Neutrophil (primary cell): Measurements from ENCODE around the gene MCTP1.
"Not testable (repeated sequence)": the region's sequence is repeated elsewhere in the genome, so short reads cannot be mapped to it uniquely, and the experiment has no call there.

Source experiments
- H3K27ac ChIP-seq: fragments of 200-600 bp; sonication (generic); 2 replicates; pipeline ENCODE4 v1.5.1; 2016; ENCODE audit warnings: mild to moderate bottlenecking, moderate library complexity
- H3K27me3 ChIP-seq: fragments of 200-600 bp; sonication (generic); 2 replicates; pipeline ENCODE4 v1.6.0; 2016; ENCODE audit warnings: mild to moderate bottlenecking
- H3K36me3 ChIP-seq: fragments of 200-600 bp; sonication (generic); 2 replicates; pipeline ENCODE4 v1.5.1; 2017
- H3K4me1 ChIP-seq, 2 experiments: fragments of 200-600 bp in 1 of 2; sonication (generic) in 1 of 2; 1 replicate in 1 of 2; 2 replicates in 1 of 2; pipeline versions ENCODE4 v1.5.1 to v1.6.1; 2013 to 2016; ENCODE audit warnings: low read depth in 1 of 2, low read length in 1 of 2, mild to moderate bottlenecking in 1 of 2, moderate library complexity in 1 of 2; ENCODE audit not compliant: control insufficient read depth in 1 of 2, insufficient read depth in 1 of 2
- H3K4me3 ChIP-seq, 2 experiments: fragments of 200-600 bp in 1 of 2; sonication (generic) in 1 of 2; 1 replicate in 1 of 2; 2 replicates in 1 of 2; pipeline ENCODE4 v1.5.1; 2013 to 2016; ENCODE audit warnings: low read depth in 1 of 2, low read length in 1 of 2, mild to moderate bottlenecking in 1 of 2, moderate library complexity in 1 of 2
- H3K9me3 ChIP-seq: fragments of 200-600 bp; sonication (generic); 2 replicates; pipeline ENCODE4 v1.5.1; 2016
- TF ChIP-seq, protein P1 (sequence below): fragments of 200-600 bp; sonication (generic); IDR thresholded peaks from 2 replicates; pipeline ENCODE4 v1.5.1; 2016; ENCODE audit warnings: antibody characterized with exemption

The MCTP1 gene

DNA sequence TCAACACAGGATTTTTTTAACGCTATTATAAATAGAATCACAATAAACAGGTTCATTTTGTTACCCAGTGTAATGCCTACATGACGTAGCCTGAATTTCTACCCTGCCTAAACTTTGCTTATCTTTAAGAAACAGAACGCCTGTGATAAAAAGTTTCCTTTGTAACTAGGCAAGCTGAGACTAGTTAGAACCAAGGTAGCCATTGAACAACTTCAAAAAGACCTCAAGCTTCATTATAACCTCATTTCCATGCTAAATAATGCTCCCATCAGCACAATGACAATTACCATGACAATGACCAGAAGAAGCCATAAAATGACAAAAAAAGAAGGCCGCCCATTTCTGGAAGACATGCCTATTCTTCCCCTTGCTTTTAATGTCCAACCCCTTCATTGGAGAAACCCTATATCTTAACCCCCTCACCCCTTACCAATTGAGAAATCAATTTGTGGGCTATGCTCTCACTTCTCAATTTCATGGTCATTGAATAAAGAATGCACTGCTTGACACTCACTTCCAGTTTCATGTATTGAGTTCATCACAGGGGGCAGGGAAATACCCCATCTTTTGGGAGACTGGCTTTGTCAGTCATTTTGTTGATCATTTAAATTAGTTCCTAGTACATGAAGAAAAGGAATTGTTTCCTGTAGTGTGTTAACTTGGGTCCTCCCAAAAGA, 276.8 kb downstream of the MCTP1 start:
- H3K27ac ChIP-seq, result no peak overlapping the region
- no peak overlapping the region for H3K4me3 ChIP-seq
- H3K4me1 ChIP-seq, result peaks cover 0 to 8% of the 10 kb centered on the region in 2 experiments
- H3K9me3 ChIP-seq, result no peaks in the 10 kb centered on the region
- TF ChIP-seq, protein P1, sequence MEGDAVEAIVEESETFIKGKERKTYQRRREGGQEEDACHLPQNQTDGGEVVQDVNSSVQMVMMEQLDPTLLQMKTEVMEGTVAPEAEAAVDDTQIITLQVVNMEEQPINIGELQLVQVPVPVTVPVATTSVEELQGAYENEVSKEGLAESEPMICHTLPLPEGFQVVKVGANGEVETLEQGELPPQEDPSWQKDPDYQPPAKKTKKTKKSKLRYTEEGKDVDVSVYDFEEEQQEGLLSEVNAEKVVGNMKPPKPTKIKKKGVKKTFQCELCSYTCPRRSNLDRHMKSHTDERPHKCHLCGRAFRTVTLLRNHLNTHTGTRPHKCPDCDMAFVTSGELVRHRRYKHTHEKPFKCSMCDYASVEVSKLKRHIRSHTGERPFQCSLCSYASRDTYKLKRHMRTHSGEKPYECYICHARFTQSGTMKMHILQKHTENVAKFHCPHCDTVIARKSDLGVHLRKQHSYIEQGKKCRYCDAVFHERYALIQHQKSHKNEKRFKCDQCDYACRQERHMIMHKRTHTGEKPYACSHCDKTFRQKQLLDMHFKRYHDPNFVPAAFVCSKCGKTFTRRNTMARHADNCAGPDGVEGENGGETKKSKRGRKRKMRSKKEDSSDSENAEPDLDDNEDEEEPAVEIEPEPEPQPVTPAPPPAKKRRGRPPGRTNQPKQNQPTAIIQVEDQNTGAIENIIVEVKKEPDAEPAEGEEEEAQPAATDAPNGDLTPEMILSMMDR, result no peak
- no peaks in the 10 kb centered on the region for H3K36me3 ChIP-seq
- no peaks in the 10 kb centered on the region for H3K27me3 ChIP-seq

DNA sequence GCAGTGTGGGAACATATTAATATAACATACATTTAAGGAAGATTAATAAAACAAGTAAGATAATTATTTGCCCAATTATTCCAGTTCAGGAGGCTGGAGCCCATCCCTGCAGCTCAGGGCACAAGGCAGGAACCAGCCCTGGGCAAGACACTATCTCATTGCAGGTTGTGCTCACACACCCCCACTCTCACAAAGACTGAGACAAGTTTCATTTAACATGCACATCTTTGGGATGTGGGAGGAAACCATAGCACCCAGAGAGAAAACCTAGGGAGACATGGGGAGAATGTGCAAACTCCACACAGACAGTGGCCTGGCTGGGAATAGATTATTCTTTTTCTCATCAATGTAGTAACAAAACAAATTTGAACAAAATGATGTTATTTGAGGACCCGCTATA, 279.1 kb downstream of the MCTP1 start:
- Histone ChIP-seq H3K27ac (no peak overlapping the region), H3K4me1 (peaks cover 7 to 19% of the 10 kb centered on the region in 2 experiments), H3K27me3 (no peaks in the 10 kb centered on the region), H3K36me3 (no peaks in the 10 kb centered on the region), H3K4me3 (no peak overlapping the region), H3K9me3 (no peaks in the 10 kb centered on the region)
- TF ChIP-seq, protein P1, result no peak

DNA sequence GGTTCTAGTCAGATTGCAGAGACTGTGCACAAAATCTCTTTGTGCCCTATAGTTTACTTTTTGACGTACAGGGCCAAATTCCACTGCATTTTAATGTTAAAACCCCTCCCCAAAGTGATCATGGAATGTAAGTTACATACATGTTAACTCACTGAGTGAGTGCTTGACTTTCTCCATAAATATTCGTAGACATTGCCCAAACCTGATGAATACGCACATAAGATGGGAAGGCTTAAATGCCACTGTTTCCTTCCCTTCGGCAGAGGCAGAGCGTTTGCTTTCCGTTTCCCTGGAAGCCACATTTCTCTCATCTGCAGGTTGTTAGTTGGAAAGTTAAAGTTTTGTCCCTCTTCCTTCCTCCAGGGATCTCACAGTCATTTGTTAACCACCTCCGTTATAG, 286.2 kb downstream of the MCTP1 start:
- H3K4me3 ChIP-seq, result no peak overlapping the region
- TF ChIP-seq, protein P1, result no peak
- no peaks in the 10 kb centered on the region for H3K27me3 ChIP-seq
- no peak overlapping the region for H3K27ac ChIP-seq
- no peaks in the 10 kb centered on the region for H3K9me3 ChIP-seq
- peaks cover 7 to 15% of the 10 kb centered on the region in 2 experiments for H3K4me1 ChIP-seq
- no peaks in the 10 kb centered on the region for H3K36me3 ChIP-seq

DNA sequence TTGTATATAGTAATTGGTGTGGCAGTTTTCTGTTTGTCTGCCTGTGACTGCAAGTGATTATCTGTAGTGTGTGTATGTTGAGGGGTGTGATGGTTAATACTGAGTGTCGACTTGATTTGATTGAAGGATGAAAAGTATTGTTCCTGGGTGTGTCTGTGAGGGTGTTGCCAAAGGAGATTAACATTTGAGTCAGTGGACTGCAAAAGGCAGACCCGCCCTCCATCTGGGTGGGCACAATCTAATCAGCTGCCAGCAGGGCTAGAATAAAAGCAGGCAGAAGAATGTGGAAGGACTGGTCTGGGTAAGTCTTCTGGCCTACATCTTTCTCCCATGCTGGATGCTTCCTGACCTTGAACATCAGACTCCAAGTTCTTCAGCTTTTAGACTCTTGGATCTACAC, 290.4 kb downstream of the MCTP1 start:
- not testable (repeated sequence) for H3K4me1 ChIP-seq, H3K27me3 ChIP-seq, H3K9me3 ChIP-seq, H3K36me3 ChIP-seq, H3K4me3 ChIP-seq, H3K27ac ChIP-seq

DNA sequence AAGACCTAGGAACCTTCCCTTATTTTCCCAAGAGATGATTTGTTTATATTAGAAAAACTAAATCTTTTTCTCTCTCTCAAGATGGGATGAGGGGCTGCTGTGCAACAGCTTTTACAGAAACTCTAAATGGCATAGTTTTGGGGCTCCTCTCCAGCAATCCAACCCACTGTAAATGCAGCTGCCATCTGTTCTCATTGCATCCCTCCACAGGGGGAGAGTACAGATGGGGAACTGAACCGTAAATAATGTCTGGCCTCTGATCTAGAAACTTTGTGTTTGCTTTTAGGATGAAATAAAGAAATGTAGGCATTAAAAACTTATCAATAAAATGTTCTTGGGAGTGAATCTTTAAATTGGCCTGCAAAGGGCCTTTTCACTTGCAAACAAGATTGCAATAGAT, 291.4 kb downstream of the MCTP1 start:
- no peaks in the 10 kb centered on the region for H3K9me3 ChIP-seq
- TF ChIP-seq, protein P1, result no peak
- no peaks in the 10 kb centered on the region for H3K27me3 ChIP-seq
- no peak overlapping the region for H3K27ac ChIP-seq
- no peak overlapping the region for H3K4me3 ChIP-seq
- no peaks in the 10 kb centered on the region for H3K36me3 ChIP-seq
- H3K4me1 ChIP-seq, result no peaks in the 10 kb centered on the region

DNA sequence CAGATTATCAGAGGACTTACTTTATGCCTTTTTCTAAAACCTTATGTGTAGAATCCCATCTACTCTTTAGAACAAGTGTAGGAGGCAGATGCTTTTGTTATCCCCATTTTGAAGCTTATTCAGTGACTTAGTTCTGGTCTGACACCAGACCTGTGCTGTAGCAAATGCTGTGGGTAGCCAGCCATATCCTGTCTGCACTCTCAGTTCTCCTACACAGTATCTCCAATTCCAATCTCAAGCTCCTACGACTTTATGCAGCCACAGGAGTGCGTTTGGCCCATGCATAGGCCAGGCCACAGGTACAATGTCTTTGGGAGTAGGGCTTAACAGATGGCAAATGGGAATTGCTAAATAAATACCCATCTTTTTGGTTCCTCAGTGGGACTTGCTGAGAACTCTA, 292.6 kb downstream of the MCTP1 start:
- H3K4me3 ChIP-seq, result no peak overlapping the region
- H3K36me3 ChIP-seq, result no peaks in the 10 kb centered on the region
- H3K27me3 ChIP-seq, result no peaks in the 10 kb centered on the region

More for the DNA sequence above, 292.6 kb downstream of the MCTP1 start:
- no peak overlapping the region for H3K27ac ChIP-seq
- no peaks in the 10 kb centered on the region for H3K4me1 ChIP-seq
- no peaks in the 10 kb centered on the region for H3K9me3 ChIP-seq
- TF ChIP-seq, protein P1, result no peak
